Measurements from ENCODE around the gene TOGARAM2. TPM values are rescaled to one million over a fixed set of nuclear protein-coding genes. Genes with fewer than 3 reads are reported as not detected.

The TOGARAM2 gene
- total RNA-seq, 2 experiments from 2014 or later: 5.2 to 5.3 TPM

DNA sequence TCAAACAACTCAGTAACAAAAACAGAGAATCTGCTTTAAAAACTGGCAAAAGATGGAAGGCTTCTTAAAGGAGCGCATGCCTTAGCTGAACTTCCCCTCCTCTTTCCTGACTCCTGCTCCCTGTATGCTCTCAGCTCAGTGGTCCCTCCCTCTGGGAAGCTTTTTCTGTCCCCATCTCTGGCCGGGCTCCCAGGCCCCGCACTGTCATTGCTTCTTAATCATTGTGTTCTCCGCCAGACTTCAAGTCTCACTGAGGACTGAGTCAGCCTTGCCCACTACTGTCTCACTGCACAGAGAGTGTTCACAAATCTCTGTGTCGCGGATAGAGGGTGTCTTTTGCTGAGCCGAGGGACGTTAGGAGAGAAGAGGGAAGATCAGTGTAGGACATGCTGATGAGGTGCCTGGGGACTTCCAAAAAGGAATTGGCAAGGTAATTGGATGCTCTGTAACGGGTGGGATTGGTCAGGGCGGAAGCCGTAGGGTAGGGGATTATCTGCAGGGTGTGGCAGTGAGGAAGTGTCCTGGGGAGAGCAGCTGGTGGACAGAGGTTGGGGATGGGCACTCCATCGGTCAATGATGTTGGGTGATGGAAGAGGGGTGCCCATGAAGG lies 16.2 kb downstream of the TOGARAM2 start:
- no peak for ATAC-seq (ENCODE audit: low read depth)
- H3K27ac Mint-ChIP-seq: no peak overlapping the region
- POLR2A ChIA-PET: no interaction called here

GRCh38 chr2:28997847-28998735 lies 17.0 kb downstream of the TOGARAM2 start:
- no peaks in the 10 kb centered on the region for H3K36me3 Mint-ChIP-seq
- no peak overlapping the region for H3K27ac Mint-ChIP-seq

More for the DNA sequence above, 16.2 kb downstream of the TOGARAM2 start:
- H3K36me3 Mint-ChIP-seq: no peaks in the 10 kb centered on the region
- no peak overlapping the region for H3K4me3 Mint-ChIP-seq
- peaks cover 22% of the 10 kb centered on the region for H3K4me1 Mint-ChIP-seq
- no peaks in the 10 kb centered on the region for H3K27me3 Mint-ChIP-seq
- no peak for DNase-seq
- no peaks in the 10 kb centered on the region for H3K9me3 Mint-ChIP-seq

DNA sequence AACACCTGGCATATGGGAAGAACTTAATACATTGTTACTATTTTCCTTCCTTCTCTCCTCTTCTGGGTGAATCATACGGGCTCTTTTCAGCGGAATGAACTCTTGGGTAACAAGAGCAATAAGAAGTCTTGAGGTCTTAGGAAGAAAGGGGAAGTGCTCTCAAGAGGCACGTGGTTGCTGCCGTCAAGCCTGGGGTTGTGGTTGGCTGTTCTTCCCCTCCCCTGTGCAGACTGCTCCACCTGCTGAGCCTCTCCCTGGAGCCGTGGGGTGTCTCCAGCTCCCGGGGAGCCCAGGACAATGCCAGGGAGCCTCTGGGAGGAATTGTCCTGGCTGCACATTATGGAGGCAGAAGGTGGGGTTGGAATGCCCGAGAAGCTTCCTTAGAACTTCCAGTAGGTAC lies 19.4 kb downstream of the TOGARAM2 start:
- Mint-ChIP-seq H3K4me3 (peak overlapping the region; percentile 47), H3K9me3 (no peaks in the 10 kb centered on the region), H3K27me3 (no peaks in the 10 kb centered on the region), H3K27ac (peak overlapping the region; percentile 51), H3K36me3 (no peaks in the 10 kb centered on the region), H3K4me1 (peaks cover 22% of the 10 kb centered on the region)
- DNase-seq: peak; percentile 54
- POLR2A ChIA-PET: interaction anchor here (2.3 to 3.8 kb wide), 2 partner anchors 10 to 15 kb away, joined by 13 to 51 read pairs; no protein-coding TSS in a partner anchor
- ATAC-seq (ENCODE audit: low read depth): peak; percentile 88

More at GRCh38 chr2:28997847-28998735, 17.0 kb downstream of the TOGARAM2 start:
- H3K4me1 Mint-ChIP-seq: peaks cover 22% of the 10 kb centered on the region
- no peaks in the 10 kb centered on the region for H3K27me3 Mint-ChIP-seq
- no peaks in the 10 kb centered on the region for H3K9me3 Mint-ChIP-seq
- no peak for ATAC-seq (ENCODE audit: low read depth)
- no peak overlapping the region for H3K4me3 Mint-ChIP-seq
- DNase-seq: no peak
- POLR2A ChIA-PET: interaction anchor here (3.8 kb wide), 1 partner anchor 13 kb away, joined by 51 read pairs; no protein-coding TSS in a partner anchor

DNA sequence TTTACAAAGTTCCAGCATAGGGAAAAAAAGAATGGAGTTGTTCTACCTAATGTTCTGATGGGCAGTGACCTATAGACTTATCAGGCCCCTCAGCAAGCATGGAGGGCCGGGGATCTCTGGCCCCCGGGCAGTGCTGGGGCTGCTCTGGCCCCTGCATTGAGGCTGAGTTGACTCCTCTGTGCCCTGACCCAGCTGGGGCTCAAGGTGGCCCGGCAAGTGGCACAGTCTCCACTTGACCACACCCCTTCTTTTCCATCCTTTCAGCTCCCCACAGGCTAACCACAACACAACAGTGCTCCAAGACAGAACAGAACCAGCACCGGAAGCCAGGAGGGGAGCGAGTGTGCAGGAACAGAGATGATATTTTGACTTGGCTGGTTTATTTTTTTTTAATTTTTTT lies 19.9 kb downstream of the TOGARAM2 start:
- Mint-ChIP-seq H3K27ac (no peak overlapping the region), H3K4me1 (peaks cover 22% of the 10 kb centered on the region), H3K27me3 (no peaks in the 10 kb centered on the region)

GRCh38 chr2:29001806-29002205 lies 20.7 kb downstream of the TOGARAM2 start:
- ATAC-seq (ENCODE audit: low read depth): no peak
- POLR2A ChIA-PET: interaction anchor here (2.3 to 3.8 kb wide), 2 partner anchors 9 to 13 kb away, joined by 13 to 51 read pairs; no protein-coding TSS in a partner anchor
- H3K4me1 Mint-ChIP-seq: peaks cover 22% of the 10 kb centered on the region

More for the DNA sequence above, 19.9 kb downstream of the TOGARAM2 start:
- POLR2A ChIA-PET: interaction anchor here (2.3 to 3.8 kb wide), 2 partner anchors 10 to 14 kb away, joined by 13 to 51 read pairs; no protein-coding TSS in a partner anchor
- H3K4me3 Mint-ChIP-seq: peak overlapping the region; percentile 18
- DNase-seq (no peak), ATAC-seq (ENCODE audit: low read depth) (peak; percentile 11)
- no peaks in the 10 kb centered on the region for H3K9me3 Mint-ChIP-seq
- no peaks in the 10 kb centered on the region for H3K36me3 Mint-ChIP-seq

GRCh38 chr2:29004755-29005154 lies 23.7 kb downstream of the TOGARAM2 start:
- H3K27ac Mint-ChIP-seq: no peak overlapping the region
- POLR2A ChIA-PET: no interaction called here
- ATAC-seq (ENCODE audit: low read depth) (no peak), DNase-seq (no peak)
- no peaks in the 10 kb centered on the region for H3K36me3 Mint-ChIP-seq
- H3K4me3 Mint-ChIP-seq: no peak overlapping the region
- no peaks in the 10 kb centered on the region for H3K9me3 Mint-ChIP-seq
- peaks cover 30% of the 10 kb centered on the region for H3K4me1 Mint-ChIP-seq
- H3K27me3 Mint-ChIP-seq: no peaks in the 10 kb centered on the region

More at GRCh38 chr2:29001806-29002205, 20.7 kb downstream of the TOGARAM2 start:
- no peaks in the 10 kb centered on the region for H3K27me3 Mint-ChIP-seq
- no peaks in the 10 kb centered on the region for H3K36me3 Mint-ChIP-seq
- H3K9me3 Mint-ChIP-seq: no peaks in the 10 kb centered on the region
- no peak for DNase-seq
- peak overlapping the region; percentile 64 for H3K27ac Mint-ChIP-seq
- H3K4me3 Mint-ChIP-seq: no peak overlapping the region

DNA sequence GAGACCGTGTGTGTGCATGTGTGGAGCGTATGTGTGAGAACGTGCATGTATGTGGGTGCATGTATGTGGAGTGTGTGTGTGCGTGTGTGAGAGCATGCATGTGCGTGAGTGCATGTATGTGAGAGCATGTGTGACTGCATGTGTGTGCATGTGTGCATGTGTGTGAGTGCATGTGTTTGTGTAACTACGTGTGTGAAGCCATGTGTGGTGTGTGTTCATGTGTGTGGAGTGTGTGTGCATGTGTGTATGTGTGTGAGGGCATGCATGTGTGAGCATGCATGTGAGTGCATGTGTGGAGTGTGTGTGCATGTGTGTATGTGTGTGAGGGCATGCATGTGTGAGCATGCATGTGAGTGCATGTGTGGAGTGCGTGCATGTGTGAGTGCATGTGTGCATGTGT lies 24.2 kb downstream of the TOGARAM2 start:
- Mint-ChIP-seq H3K27ac (no peak overlapping the region), H3K4me3 (no peak overlapping the region), H3K4me1 (peaks cover 27% of the 10 kb centered on the region), H3K27me3 (no peaks in the 10 kb centered on the region), H3K9me3 (no peaks in the 10 kb centered on the region), H3K36me3 (no peaks in the 10 kb centered on the region)
- ATAC-seq (ENCODE audit: low read depth) (no peak), DNase-seq (no peak)
- POLR2A ChIA-PET: no interaction called here

GRCh38 chr2:29006092-29006979 lies 25.2 kb downstream of the TOGARAM2 start:
- Mint-ChIP-seq H3K4me1 (peaks cover 30% of the 10 kb centered on the region), H3K36me3 (no peaks in the 10 kb centered on the region), H3K27ac (no peak overlapping the region), H3K4me3 (no peak overlapping the region), H3K27me3 (no peaks in the 10 kb centered on the region), H3K9me3 (no peaks in the 10 kb centered on the region)
- no peak for ATAC-seq (ENCODE audit: low read depth)
- POLR2A ChIA-PET: no interaction called here
- DNase-seq: no peak

- Mint-ChIP-seq H3K9me3 (no peaks in the 10 kb centered on the region), H3K27me3 (no peaks in the 10 kb centered on the region), H3K4me1 (peaks cover 33% of the 10 kb centered on the region), H3K27ac (no peak overlapping the region), H3K36me3 (no peaks in the 10 kb centered on the region), H3K4me3 (no peak overlapping the region)
- POLR2A ChIA-PET: no interaction called here
- ATAC-seq (ENCODE audit: low read depth) (no peak), DNase-seq (no peak)
Measured at GRCh38 chr2:29006980-29007301, 25.8 kb downstream of the TOGARAM2 start.

GRCh38 chr2:29009270-29009669 lies 28.2 kb downstream of the TOGARAM2 start:
- H3K4me3 Mint-ChIP-seq: peak overlapping the region; percentile 89
- ATAC-seq (ENCODE audit: low read depth): no peak

DNA sequence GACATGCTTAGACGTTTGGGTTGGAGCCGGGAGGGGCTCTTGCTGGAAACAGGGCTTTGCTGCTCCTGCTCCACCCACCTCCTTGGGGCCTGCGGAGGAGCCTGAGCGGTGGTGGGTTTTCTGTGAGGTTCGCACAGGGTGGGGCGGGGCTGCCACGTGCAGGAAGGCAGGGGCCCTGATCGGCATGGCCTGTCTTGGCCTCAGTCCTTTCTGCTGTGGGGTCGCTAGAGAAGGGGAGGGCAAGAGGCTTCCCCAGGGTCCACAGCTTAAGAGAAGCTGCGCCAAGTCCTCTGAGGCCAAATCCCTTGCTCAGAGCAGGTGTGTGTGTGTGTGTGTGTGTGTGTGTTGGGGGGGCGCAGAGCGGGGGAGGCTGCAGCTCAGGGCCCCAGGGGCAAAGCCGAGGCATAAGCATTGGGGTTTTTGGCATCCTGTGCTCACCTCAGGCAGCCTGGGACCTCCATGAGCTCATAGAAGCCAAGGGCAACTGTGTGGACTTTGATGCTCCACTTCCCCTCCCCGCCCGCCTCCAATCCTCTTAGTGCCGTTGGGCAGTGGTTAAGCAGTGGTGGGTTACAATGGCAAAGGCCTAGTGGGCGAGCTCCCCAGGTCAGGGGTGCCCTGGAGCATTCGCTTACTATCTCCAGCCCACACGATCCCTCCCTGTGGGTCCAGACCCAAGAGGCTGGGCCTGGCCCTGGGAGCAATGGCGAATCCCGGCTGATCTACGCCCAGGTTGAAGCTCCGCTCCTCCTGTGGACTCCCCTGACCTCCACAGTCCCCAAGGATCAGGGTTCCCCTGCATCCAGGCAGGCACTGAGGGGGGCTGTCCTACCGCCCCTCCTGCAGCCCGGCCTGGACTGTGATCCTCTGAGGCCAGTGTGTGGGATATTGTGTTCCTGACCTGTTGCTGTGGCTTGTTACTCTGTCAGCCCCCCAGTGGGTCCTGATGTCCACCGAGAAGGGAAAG lies 28.9 kb downstream of the TOGARAM2 start:
- ATAC-seq (ENCODE audit: low read depth): peak; percentile 26
- DNase-seq: peak; percentile 68
- Mint-ChIP-seq H3K4me3 (peak overlapping the region; percentile 89), H3K36me3 (no peaks in the 10 kb centered on the region), H3K4me1 (peaks cover 54% of the 10 kb centered on the region), H3K9me3 (no peaks in the 10 kb centered on the region), H3K27me3 (no peaks in the 10 kb centered on the region), H3K27ac (peak overlapping the region; percentile 99)
- POLR2A ChIA-PET: interaction anchor here (0.9 to 4.7 kb wide), 7 partner anchors 10 to 107 kb away, joined by 3 to 51 read pairs (median 4); partner anchors contain the start of gene CLIP4

More at GRCh38 chr2:29009270-29009669, 28.2 kb downstream of the TOGARAM2 start:
- Mint-ChIP-seq H3K4me1 (peaks cover 49% of the 10 kb centered on the region), H3K27ac (peak overlapping the region; percentile 99), H3K27me3 (no peaks in the 10 kb centered on the region), H3K9me3 (no peaks in the 10 kb centered on the region), H3K36me3 (no peaks in the 10 kb centered on the region)
- POLR2A ChIA-PET: interaction anchor here (0.9 to 4.7 kb wide), 3 partner anchors 9 to 107 kb away, joined by 3 to 51 read pairs (median 8); no protein-coding TSS in a partner anchor
- DNase-seq: no peak

DNA sequence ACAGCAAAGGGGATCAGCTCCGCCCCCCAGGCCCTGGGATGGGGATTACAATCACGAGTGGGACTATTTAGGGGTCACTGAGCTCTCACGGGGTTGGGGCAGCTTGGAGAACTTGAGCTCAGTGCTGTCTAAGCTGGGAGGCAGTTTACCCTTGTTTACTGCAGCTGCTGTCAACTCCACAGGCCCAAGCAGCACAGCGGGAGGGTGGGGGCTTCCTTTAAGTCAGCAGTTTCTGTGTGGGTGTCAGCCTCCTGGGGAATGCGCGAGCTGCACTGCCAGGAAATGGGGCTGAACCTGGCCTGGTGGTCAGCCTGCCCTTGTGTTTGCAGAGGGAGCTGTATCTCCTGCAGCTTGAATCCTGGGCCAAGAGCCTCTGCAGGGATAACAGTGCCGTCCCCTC lies 29.8 kb downstream of the TOGARAM2 start:
- DNase-seq: peak; percentile 65
- peak; percentile 11 for ATAC-seq (ENCODE audit: low read depth)
- H3K27ac Mint-ChIP-seq: peak overlapping the region; percentile 99
- H3K4me3 Mint-ChIP-seq: peak overlapping the region; percentile 89
- no peaks in the 10 kb centered on the region for H3K9me3 Mint-ChIP-seq
- POLR2A ChIA-PET: interaction anchor here (1.9 to 4.7 kb wide), 5 partner anchors 10 to 106 kb away, joined by 4 to 51 read pairs (median 7); partner anchors contain the start of gene CLIP4
- no peaks in the 10 kb centered on the region for H3K27me3 Mint-ChIP-seq
- H3K4me1 Mint-ChIP-seq: peaks cover 64% of the 10 kb centered on the region
- no peaks in the 10 kb centered on the region for H3K36me3 Mint-ChIP-seq
